GM12878 (cell line): ENCODE results near the gene APLP2. TPM values are rescaled to one million over a fixed set of nuclear protein-coding genes. Genes with fewer than 3 reads are reported as not detected.

Experiments used
- CHD1 ChIP-seq: IDR thresholded peaks from 2 replicates; pipeline ENCODE4 v1.6.1; 2012; ENCODE audit warnings: low read depth, low read length, improper control_type of control experiment
- CREM ChIP-seq: IDR thresholded peaks from 2 replicates; pipeline ENCODE4 v1.6.1; 2014; ENCODE audit warnings: antibody characterized with exemption, low read depth
- E4F1 ChIP-seq: fragments of 450-650 bp; IDR thresholded peaks from 2 replicates; pipeline ENCODE4 v1.6.1; 2018; ENCODE audit warnings: borderline replicate concordance, mild to moderate bottlenecking; ENCODE audit not compliant: partially characterized antibody
- IRF5 ChIP-seq: fragments of 450-650 bp; IDR thresholded peaks from 2 replicates; pipeline ENCODE4 v1.6.1; 2017; ENCODE audit warnings: borderline replicate concordance
- LARP7 ChIP-seq: fragments of 450-650 bp; IDR thresholded peaks from 2 replicates; pipeline ENCODE4 v1.6.1; 2017; ENCODE audit warnings: mild to moderate bottlenecking
- MTA2 ChIP-seq: fragments of 450-650 bp; IDR thresholded peaks from 2 replicates; pipeline ENCODE4 v1.6.1; 2016; ENCODE audit warnings: low read depth, mild to moderate bottlenecking, moderate library complexity
- NBN ChIP-seq: fragments of 450-650 bp; IDR thresholded peaks from 2 replicates; pipeline ENCODE4 v1.6.1; 2016
- POLR2A ChIP-seq: IDR thresholded peaks from 2 replicates; pipeline ENCODE4 v1.6.1; 2011; ENCODE audit warnings: low read depth, mild to moderate bottlenecking, low read length
- RELB ChIP-seq: fragments of 450-650 bp; IDR thresholded peaks from 2 replicates; pipeline ENCODE4 v1.6.1; 2017; ENCODE audit warnings: low read depth, mild to moderate bottlenecking, moderate library complexity
- RUNX3 ChIP-seq: IDR thresholded peaks from 2 replicates; pipeline ENCODE4 v1.6.1; 2012; ENCODE audit warnings: low read length, inconsistent platforms
- ZNF622 ChIP-seq: fragments of 450-650 bp; IDR thresholded peaks from 2 replicates; pipeline ENCODE4 v1.6.1; 2017; ENCODE audit warnings: mild to moderate bottlenecking, inconsistent platforms
- ZNF687 ChIP-seq: fragments of 450-650 bp; IDR thresholded peaks from 2 replicates; pipeline ENCODE4 v1.6.1; 2017; ENCODE audit warnings: mild to moderate bottlenecking, moderate library complexity
- ZZZ3 ChIP-seq: IDR thresholded peaks from 2 replicates; pipeline ENCODE4 v1.6.1; 2011; ENCODE audit warnings: low read depth; ENCODE audit not compliant: control insufficient read depth, insufficient read length
- polyA plus RNA-seq, 11 experiments: library from polyadenylated mRNA; depleted of rRNA in 4 of 11; unstranded in 6 of 11; stranded (reverse) in 5 of 11; fragments of >200 nt; fragmentation: Nextera tagmentation in 4 of 11; fragmentation: Illumina TruSeq in 1 of 11; extraction: Ambion mirVana in 4 of 11; extraction: Trizol in 1 of 11; gene quantifications; 1 replicate in 1 of 11; 2 replicates in 10 of 11; pipeline versions ENCODE4 v1.2.1 to v1.2.3, GENCODE V29; 2011 to 2016; ENCODE audit warnings: inconsistent platforms in 2 of 11, missing spikeins in 2 of 11, low read depth in 1 of 11
- total RNA-seq, 4 experiments: library from RNA; depleted of rRNA in 3 of 4; stranded (reverse); fragments of >200 nt in 3 of 4; fragmentation: Illumina TruSeq in 1 of 4; extraction: Trizol in 1 of 4; gene quantifications; 2 replicates each; pipeline versions ENCODE4 v1.2.1 to v1.2.3, GENCODE V29; 2013 to 2021

APLP2 gene
- total and polyA plus RNA-seq, 10 of the 15 experiments (the other 5 are each of a cell fraction or from before 2014, with no cell fraction given): 2.3 to 38.8 (median 21.3) TPM

- TF ChIP-seq E4F1: no peak
- no peak for TF ChIP-seq CHD1
- no peak for TF ChIP-seq CREM
- TF ChIP-seq IRF5: no peak
- no peak for TF ChIP-seq MTA2
- TF ChIP-seq ZNF622: no peak
- no peak for TF ChIP-seq NBN
- no peak for TF ChIP-seq RUNX3
- no peak for TF ChIP-seq POLR2A
- no peak for TF ChIP-seq ZNF687
- TF ChIP-seq LARP7: no peak
- TF ChIP-seq ZZZ3: no peak
- no peak for TF ChIP-seq RELB
Measured at GRCh38 chr11:130164221-130164570, 94.5 kb downstream of the APLP2 start (continued).
